ENCODE data around the gene SCN4B. TPM values are rescaled to one million over a fixed set of nuclear protein-coding genes. Genes with fewer than 3 reads are reported as not detected.

SCN4B gene
- total RNA-seq, 1 donor from 2014 or later, result 2.9 TPM

DNA sequence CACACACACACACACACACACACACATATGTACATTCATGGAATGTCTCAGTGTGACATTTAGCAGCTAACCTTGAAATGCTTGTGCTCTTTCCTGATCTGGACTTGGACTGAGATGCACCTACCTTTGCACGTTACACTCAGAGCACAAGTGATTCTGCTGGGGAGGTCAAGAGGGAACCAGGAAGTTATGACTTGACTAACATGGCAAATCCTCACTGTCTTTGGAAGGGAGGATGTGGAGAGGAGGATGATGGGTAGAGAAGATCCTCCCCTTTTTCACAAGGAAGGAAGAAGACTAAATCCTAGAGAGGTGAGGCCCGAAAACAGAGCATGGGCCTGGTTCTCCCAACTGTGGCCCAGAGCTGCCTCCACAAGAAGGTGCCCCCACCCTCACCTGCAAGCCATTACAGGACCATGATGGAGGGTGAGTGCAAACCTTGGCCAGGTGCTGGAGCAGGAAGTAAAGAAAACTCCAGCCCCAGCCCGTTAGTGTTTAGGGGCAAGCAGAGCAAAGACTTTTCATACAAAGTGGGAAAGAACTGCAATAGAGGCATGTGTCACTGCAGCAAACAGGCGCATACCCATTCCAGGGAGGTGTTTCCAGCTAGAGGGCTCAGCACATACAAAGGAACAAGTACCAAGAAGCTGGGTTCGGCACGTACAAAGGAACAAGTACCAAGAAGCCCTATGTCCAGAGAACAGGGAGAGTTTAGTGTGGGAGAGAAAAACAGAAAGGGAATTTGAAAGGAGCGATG lies 26.4 kb downstream of the SCN4B start:
- H3K27me3 Mint-ChIP-seq (ENCODE audit: unreplicated experiment), result peaks cover 2% of the 10 kb centered on the region
- no peak overlapping the region for H3K27ac Mint-ChIP-seq (ENCODE audit: unreplicated experiment)

DNA sequence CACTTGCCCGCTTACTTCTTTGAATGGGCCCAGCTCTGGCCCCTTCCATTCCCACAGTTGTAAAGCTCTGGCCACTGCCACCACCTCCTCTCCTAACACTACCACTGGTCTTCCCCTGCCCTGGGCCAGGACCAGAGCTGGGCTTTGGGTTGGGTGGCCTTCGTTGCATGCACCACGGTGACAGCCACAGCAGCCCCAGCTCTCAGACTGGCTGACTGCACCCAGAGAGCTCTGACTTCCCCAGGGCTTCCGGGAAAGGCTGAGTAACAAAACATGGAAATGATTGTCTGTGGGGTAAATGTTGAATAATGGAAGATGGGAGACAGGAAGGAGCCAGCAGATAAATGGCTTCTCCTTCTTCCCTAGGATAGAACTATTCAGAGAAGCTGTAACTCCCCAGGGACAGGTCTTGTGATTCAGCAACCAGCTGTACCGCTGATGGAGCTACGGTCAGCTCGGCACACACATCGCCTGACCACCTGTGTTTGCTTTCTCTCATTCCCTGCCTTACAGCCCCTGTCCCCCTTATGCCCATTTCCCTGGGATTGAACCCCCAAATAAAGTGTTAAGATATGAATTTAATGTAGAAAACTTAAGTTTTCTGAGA lies 27.6 kb downstream of the SCN4B start:
- Mint-ChIP-seq H3K4me3 (ENCODE audit: unreplicated experiment) (peak overlapping the region; percentile 21), H3K9me3 (ENCODE audit: unreplicated experiment) (peaks cover 2% of the 10 kb centered on the region), H3K27ac (ENCODE audit: unreplicated experiment) (peak overlapping the region; percentile 85), H3K27me3 (ENCODE audit: unreplicated experiment) (peaks cover 2% of the 10 kb centered on the region), H3K36me3 (ENCODE audit: unreplicated experiment) (peaks cover 7% of the 10 kb centered on the region), H3K4me1 (ENCODE audit: low read depth, unreplicated experiment) (peaks cover 10% of the 10 kb centered on the region)
- no peak for DNase-seq
- TF ChIP-seq, protein P1, sequence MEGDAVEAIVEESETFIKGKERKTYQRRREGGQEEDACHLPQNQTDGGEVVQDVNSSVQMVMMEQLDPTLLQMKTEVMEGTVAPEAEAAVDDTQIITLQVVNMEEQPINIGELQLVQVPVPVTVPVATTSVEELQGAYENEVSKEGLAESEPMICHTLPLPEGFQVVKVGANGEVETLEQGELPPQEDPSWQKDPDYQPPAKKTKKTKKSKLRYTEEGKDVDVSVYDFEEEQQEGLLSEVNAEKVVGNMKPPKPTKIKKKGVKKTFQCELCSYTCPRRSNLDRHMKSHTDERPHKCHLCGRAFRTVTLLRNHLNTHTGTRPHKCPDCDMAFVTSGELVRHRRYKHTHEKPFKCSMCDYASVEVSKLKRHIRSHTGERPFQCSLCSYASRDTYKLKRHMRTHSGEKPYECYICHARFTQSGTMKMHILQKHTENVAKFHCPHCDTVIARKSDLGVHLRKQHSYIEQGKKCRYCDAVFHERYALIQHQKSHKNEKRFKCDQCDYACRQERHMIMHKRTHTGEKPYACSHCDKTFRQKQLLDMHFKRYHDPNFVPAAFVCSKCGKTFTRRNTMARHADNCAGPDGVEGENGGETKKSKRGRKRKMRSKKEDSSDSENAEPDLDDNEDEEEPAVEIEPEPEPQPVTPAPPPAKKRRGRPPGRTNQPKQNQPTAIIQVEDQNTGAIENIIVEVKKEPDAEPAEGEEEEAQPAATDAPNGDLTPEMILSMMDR (IDR thresholded peaks at IDR 0.05; ENCODE audit: partially characterized antibody, unreplicated experiment), result no peak

More for the DNA sequence above, 26.4 kb downstream of the SCN4B start:
- Mint-ChIP-seq H3K4me3 (ENCODE audit: unreplicated experiment) (peak overlapping the region; percentile 6), H3K4me1 (ENCODE audit: low read depth, unreplicated experiment) (peaks cover 13% of the 10 kb centered on the region), H3K36me3 (ENCODE audit: unreplicated experiment) (no peaks in the 10 kb centered on the region), H3K9me3 (ENCODE audit: unreplicated experiment) (peaks cover 2% of the 10 kb centered on the region)
- no peak for DNase-seq
- TF ChIP-seq, protein P1 (IDR thresholded peaks at IDR 0.05; ENCODE audit: partially characterized antibody, unreplicated experiment), result no peak

DNA sequence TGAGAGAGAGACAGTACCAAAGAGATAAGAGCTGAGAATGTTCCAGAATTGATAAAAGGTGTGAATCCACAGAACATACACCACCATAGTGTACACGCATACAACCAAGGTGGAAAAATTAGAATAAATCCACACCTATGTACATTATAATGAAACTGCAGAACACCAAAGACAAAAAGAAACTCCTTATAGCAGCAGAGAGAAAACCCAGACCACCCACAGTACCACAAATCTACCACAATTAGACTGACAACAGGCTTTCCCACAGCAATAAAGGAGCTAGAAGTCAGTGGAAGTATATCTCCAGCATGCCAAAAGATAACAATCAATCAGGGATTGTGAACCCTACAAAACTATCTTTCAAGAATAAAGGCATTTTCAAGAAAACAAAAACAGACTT lies 31.8 kb downstream of the SCN4B start:
- Mint-ChIP-seq H3K27me3 (ENCODE audit: unreplicated experiment) (peaks cover 6% of the 10 kb centered on the region), H3K4me1 (ENCODE audit: low read depth, unreplicated experiment) (peaks cover 17% of the 10 kb centered on the region), H3K9me3 (ENCODE audit: unreplicated experiment) (peaks cover 3% of the 10 kb centered on the region), H3K4me3 (ENCODE audit: unreplicated experiment) (no peak overlapping the region), H3K27ac (ENCODE audit: unreplicated experiment) (no peak overlapping the region), H3K36me3 (ENCODE audit: unreplicated experiment) (peaks cover 7% of the 10 kb centered on the region)
- DNase-seq, result no peak
- TF ChIP-seq, protein P1 (IDR thresholded peaks at IDR 0.05; ENCODE audit: partially characterized antibody, unreplicated experiment), result no peak

DNA sequence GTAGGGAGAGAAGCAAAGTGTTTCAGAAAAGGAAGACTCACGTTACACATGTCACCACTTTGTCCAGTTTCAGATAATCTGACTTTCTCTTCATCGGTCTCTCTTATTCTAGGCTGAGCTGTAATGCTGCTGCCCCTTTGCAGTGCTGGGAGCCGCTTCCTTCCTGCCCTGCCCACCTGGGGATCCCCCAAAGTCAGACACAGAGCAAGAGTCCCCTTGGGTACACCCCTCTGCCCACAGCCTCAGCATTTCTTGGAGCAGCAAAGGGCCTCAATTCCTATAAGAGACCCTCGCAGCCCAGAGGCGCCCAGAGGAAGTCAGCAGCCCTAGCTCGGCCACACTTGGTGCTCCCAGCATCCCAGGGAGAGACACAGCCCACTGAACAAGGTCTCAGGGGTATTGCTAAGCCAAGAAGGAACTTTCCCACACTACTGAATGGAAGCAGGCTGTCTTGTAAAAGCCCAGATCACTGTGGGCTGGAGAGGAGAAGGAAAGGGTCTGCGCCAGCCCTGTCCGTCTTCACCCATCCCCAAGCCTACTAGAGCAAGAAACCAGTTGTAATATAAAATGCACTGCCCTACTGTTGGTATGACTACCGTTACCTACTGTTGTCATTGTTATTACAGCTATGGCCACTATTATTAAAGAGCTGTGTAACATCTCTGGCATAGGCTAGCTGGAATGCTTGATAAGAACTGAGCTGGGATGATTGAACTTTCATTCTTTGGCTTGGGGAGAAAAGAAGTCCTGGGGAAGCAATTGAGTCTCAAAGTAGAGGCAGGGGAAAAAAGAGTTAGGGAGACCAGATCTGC lies 34.6 kb downstream of the SCN4B start:
- H3K9me3 Mint-ChIP-seq (ENCODE audit: unreplicated experiment), result peaks cover 4% of the 10 kb centered on the region
- H3K27me3 Mint-ChIP-seq (ENCODE audit: unreplicated experiment), result peaks cover 6% of the 10 kb centered on the region
- H3K36me3 Mint-ChIP-seq (ENCODE audit: unreplicated experiment), result peaks cover 7% of the 10 kb centered on the region
- no peak overlapping the region for H3K4me3 Mint-ChIP-seq (ENCODE audit: unreplicated experiment)
- TF ChIP-seq, protein P1 (IDR thresholded peaks at IDR 0.05; ENCODE audit: partially characterized antibody, unreplicated experiment), result no peak
- peaks cover 9% of the 10 kb centered on the region for H3K4me1 Mint-ChIP-seq (ENCODE audit: low read depth, unreplicated experiment)
- no peak for DNase-seq
- H3K27ac Mint-ChIP-seq (ENCODE audit: unreplicated experiment), result no peak overlapping the region

Measured in glutamatergic neuron (in vitro differentiated cells).